Measurements from ENCODE around the gene IRF4.

DNA sequence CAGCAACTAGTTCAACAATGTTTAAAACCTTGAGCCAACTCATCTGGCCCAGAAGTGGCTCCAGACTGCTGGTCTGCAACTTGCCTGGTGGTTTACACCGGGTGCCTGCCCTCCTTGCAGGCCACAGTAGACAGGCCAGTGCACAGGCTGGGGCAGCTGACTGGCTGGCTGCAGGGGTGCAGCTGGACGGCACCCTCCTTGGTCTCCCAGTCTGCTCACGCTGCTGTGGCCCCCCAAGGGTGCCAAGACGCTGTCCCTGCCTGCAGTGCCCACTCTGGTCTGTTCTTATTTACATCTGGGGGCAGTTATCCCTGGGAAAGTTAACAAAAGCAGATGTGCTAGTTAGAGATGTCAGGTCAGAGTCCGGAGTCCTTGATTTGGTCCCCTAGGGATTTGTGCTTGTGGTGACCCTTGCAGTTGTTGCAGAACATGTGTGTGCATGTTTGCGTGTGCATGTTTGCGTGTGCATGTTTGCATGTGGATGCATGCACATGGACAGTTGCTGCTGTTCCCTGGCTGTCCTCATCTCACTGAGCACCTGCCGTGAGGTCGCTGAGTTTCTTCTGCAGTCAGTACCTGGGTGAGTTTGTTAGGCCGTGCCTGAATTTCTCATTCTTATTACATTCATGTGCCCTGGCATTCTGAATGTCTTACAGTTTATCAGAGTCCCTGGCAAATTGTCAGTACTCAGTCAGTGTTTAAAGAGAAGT is 48.2 kb upstream of the IRF4 start:
- TF ChIP-seq POLR2A (IDR thresholded peaks at IDR 0.05; ENCODE audit: low read length): no peak
- no peak for TF ChIP-seq GATA1 (IDR thresholded peaks at IDR 0.05; ENCODE audit: low read depth, low read length)
